EL (cell line): ENCODE measurements around the gene SLC28A3.
A peak's percentile ranks its signal among the peaks of the same experiment; 100 is the strongest.

Source experiments
- DNase-seq: peaks from one replicate; pipeline ENCODE4 v3.0.0-alpha.2; 2016

The SLC28A3 gene

GRCh38 chr9:84297162-84297821, 43.3 kb downstream of the SLC28A3 start:
- DNase-seq: peak; percentile 83

DNA sequence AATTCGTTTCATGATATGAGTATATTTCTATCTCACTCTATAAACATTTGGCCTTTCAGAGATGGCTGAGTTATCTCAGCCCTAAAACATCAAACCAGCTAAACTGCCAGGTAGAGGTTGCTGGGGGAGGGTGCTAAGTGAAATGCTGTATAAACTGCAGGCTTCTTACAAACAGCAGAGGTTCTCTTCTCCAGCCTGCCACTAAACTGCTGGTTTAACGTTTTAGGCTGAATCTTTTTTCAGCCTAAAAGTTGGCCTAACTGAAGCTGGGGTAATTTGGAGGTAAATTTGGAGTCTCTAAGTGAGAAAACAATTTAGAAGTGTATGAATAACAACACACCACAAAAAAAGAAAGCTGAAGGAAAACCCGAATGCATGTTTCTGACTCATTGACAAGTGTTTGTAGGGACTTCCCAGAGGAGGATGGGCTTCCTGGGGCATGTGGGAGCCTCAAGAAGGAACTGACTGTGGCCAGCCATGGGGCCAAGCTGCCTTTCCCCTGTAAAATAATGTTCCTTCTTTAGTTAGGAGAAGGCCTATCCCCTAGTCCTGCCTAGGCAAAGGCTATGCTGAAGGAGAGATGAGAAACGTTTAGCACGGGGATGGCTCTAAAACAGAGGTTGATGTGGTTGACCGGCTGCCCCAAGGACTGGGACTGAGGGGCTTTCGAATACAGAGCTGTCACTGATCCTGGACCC, 44.3 kb downstream of the SLC28A3 start:
- peak; percentile 82 for DNase-seq

- DNase-seq: no peak
Measured at GRCh38 chr9:84294241-84294950, 46.2 kb downstream of the SLC28A3 start.

- DNase-seq: no peak
Measured at GRCh38 chr9:84293001-84293798, 47.4 kb downstream of the SLC28A3 start.

DNA sequence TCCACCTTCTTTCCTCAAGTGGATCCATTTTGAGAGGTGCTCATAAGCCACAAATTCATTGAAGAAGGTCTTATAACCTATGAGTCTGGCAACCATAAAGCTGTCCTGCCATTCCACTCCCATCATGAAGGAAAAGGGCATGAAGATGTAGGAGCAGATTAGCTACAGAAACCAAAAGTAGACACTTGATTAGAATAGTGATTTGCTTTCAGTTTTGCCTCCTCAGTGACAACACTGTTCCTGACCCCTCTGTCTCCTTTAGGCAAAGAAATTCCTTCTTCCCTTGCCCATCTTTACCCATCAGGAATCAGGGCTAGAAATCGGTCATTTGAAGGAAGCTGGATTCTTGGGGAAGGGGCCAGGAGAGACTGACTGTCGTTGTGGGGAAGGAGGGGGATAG, 55.2 kb downstream of the SLC28A3 start:
- no peak for DNase-seq

DNA sequence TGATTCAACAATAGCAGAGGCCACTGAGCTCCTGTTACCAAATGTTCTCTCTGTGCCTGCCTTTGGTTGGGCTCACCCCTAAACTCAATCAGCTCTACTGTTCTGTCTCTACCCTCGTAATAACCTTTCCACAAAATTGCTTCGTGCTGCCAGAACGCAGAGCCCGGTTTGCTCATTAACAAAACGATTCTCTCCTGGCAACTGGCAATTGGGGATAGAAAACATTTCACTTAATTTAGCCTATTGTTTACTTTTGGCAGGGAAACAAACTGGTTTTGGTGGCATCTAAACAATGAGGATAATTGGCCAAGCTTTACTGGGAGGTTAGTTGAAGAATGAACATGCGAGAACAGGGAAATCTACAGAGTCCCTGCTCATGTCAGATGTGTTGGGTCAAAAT, 56.6 kb downstream of the SLC28A3 start:
- DNase-seq: no peak

DNA sequence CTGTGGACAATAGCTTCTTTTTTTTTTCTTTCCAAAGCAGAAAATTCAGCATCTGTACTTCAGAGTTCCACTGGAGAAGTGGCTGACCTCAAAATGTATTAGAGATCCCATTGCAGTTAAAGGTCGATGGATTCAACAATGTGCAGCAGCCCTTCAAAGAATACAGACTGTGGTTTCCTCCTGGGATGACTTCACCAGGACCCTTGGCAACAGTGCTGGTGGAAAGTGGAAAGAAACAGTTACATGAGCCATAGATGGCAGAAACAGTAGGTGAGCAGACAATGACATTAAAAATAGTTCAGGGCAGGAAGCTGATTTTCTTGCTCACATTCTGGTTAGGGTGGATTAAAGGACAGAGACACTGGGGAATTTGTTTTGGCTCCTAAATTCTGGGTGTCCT, 62.4 kb downstream of the SLC28A3 start:
- DNase-seq: peak; percentile 21

GRCh38 chr9:84277646-84278045, 62.9 kb downstream of the SLC28A3 start:
- no peak for DNase-seq

- no peak for DNase-seq
Measured at GRCh38 chr9:84276741-84277140, 63.8 kb downstream of the SLC28A3 start.

GRCh38 chr9:84271921-84272556, 68.5 kb downstream of the SLC28A3 start:
- DNase-seq: peak; percentile 17

- DNase-seq: peak; percentile 76
Measured at GRCh38 chr9:84271531-84271900, 69.0 kb downstream of the SLC28A3 start.

DNA sequence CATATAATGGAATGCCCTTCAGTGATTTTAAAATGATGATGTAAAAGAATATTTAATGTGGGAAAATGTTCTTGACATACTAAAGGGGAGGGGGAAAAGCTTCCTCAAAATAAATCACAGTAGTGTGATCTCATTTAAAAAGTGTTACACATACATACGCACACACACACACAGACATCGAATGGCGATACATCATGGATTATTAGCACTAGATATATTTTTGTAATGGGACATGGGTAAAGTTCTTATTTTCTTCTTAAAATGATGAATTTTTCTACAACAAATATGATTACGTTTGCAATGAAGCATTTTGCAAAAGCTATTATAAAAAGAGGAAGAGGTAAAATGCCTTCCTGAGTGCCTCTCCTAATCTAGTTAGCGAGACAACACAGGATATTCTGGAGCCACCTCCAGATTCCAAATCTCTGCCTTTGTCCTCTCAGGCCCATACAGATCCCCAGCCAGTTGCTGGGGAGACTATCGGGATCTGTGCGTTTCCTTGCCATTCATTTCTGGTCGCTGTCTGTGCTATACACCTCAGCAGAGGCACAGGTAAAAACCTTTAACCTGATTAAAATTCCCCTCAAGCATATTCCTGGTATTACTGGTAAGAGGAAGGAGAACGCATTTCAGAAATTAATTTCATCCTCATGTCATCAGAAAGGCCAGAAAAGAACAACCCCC, 69.6 kb downstream of the SLC28A3 start:
- DNase-seq: peak; percentile 2

GRCh38 chr9:84266087-84266561, 74.4 kb downstream of the SLC28A3 start:
- DNase-seq: no peak

GRCh38 chr9:84264307-84265029, 76.1 kb downstream of the SLC28A3 start:
- DNase-seq: no peak

DNA sequence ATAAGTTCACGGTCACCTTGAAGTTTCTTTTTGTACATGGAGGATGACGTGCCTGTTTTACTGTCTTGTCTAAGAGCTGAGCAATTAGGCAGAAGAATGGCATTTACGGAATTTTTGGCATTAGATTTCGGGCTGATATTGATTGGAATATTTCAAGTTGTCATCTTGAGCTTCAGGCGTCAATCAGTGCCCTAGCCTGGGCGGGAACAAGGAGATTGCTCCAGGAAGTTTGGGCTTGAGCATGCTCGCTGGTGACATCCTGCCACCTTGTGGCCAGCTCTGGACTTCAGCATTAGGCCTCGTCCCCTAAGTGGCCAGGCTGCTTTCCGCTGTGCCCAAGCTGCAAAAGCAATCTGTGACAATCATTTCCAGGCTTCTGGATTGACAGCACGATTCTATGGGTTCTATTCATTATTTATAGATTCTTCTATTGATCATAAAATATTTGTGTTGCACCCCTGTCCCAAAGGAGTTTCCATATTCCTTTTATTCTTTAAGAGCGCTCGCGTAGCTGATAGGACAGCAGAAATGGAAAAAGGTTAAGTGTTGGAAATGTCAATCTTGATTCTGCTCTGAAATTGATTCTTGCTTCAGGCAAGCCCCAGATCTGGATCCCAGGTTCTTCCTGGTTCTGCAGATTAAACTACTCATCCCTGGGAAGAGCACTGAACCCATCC, 79.3 kb downstream of the SLC28A3 start:
- peak; percentile 84 for DNase-seq

DNA sequence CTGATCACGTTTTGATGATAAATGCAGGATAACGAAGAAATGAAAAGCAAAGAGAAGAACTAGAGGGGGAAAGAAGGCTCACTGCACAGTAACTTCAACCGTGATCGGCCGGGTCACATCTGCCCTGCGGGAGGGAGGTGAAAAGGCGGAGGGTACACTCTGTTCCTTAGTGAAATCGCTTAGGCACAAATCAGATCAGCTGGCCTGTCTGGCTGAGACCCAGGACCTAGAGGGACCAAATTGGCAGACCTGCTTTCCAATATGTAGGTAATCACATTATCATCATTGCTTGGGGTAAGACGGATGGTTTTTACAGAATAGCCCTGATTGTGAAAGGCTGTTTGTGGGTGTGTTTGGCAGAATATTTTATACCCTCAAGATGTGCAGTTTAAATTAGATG, 82.2 kb downstream of the SLC28A3 start:
- no peak for DNase-seq

GRCh38 chr9:84255696-84256095, 84.9 kb downstream of the SLC28A3 start:
- DNase-seq: no peak

DNA sequence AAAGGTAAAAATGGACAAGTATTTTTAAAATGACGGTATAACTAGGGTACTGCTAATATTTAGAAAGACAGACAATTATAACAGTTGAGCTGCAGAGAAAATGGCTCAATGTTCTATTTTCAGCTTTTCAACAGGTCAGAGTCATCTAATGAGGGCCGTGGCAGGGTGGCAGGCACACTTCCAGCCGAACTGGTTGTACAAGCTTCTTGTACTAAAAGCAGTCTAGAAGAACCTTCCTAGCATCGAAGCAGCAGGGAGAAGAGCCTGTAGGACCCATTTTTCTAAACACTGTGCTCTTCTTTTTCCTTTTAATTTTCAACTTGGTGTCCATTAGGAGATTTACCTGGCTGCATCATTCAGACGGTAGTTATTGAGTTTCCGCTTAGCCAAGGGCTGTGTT, 85.6 kb downstream of the SLC28A3 start:
- DNase-seq: no peak

DNA sequence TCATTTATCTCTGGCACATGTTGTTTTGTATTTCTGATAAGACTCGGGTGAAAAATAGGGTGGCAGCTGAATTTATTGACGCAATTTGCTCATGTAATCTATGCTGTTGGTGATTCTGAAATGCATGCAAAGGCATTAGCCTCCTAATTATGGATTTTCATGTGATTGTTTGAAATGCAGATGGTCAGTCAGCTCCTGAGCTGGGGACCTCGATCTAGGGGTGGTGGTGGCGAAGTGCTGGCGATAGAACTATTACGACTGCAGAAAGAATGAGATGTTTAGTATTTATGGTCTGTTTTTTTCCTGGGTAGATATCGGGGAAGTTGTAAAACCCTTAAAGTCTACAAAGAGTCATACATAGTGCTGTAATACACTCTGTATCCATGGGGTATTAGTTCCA, 88.6 kb downstream of the SLC28A3 start:
- DNase-seq: no peak

- DNase-seq: no peak
Measured at GRCh38 chr9:84241817-84242373, 98.7 kb downstream of the SLC28A3 start.
